Cardiac atrium fibroblast (primary cell): ENCODE results near the gene CDCA4. TPM values are rescaled to one million over a fixed set of nuclear protein-coding genes. Genes with fewer than 3 reads are reported as not detected.

Source experiments
- total RNA-seq: library from RNA; depleted of rRNA; stranded (reverse); fragments of >200 nt; gene quantifications from 2 replicates; pipeline ENCODE4 v1.2.3, GENCODE V29; 2015

Gene CDCA4
- total RNA-seq: 11.4 and 11.5 TPM in 2 replicates

DNA sequence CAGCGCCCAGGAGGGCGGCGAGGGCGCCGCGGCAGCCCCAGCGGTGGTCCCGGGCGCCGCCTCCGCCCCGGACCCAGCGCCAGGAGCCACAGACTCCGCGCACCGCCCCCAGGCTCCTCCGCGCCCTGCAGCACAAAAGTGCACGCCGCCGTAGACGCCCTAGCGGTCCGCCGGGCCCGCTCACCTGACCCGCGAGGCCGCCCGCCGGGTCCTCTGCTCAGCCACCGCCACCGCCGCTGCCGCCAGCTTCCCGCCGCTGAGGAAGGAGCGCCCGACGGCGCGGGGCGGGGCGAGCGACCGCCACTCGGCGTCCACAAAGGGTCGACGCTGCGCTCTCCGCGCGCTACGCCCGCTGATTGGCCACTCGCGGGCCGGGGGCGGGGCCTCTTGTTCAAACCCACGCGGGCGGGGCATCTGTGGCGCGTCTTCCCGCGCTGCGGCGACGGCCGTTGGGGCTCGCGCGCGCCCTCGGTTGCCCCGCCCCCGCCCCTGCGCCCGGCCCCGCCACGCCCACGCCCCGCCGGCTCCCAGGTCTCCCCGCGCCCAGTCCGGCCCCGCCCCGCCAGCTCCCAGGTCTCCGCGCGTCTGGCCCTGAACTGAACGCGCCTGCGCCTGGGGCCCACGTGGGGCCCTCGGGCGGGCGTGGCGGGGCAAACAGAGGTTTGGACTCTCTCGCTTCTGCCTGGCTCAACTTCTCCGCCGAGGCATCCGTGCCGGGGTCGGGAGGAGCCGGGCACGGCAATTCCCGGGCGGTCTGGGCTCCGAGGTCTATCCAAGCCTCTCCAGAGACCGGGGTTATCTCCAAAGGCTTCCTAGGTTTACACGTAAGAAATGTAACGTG is at the start of gene CDCA4:
Gene CDCA4, minus strand, starts transcription at position 269 of the 841 bp plus-strand sequence. CDS start 9,154 bp downstream, outside the sequence.

DNA sequence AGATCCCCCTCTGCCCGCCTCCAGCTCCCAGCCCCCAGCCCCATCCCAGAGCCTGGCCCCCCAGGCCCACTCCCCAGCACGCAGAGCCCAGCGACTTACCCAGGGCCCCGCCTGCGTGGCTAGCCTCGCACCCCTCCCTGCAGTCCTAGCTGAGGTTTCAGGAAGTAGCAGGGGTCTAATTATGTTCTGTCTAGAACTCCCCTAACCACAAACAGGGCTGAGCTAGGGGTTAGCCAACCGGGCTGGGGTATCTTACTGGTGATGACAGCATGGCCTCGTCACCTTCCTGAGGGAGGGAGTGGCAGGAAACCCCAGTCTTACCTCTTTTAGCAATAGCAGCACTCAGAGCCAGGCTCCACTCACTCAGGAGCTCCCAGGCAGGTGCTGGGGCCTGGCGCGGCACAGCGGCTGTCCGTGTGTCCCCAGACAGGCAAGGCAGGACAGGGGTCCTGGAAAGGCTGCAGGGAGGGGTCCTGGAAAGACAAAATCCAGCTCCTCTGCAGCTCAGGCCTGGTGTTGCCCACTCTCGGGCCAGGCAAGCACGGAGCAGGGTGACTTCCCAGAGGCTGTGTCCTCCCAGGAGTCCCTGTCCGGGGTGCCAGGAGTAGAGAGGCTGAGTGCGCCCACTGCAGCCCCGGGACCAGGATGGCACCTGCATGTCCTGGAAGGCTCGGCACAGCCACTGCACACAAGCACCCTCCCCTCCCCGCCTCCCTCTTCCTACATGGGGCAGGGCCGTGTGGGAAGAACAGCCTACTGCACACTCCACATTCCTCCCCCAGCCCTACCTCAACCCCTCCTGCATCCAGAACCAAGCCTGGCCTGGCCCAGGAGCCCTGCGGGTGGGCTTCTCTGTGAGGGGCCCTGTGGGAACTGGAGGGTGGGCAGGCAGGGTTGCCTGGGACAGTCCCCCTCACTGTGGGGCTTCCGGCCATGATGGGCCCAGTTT is 44.7 kb upstream of the CDCA4 start, which contains the start of gene GPR132:
Gene GPR132, minus strand, starts transcription at position 151 of the 949 bp plus-strand sequence. CDS start 10,010 bp downstream, outside the sequence.

DNA sequence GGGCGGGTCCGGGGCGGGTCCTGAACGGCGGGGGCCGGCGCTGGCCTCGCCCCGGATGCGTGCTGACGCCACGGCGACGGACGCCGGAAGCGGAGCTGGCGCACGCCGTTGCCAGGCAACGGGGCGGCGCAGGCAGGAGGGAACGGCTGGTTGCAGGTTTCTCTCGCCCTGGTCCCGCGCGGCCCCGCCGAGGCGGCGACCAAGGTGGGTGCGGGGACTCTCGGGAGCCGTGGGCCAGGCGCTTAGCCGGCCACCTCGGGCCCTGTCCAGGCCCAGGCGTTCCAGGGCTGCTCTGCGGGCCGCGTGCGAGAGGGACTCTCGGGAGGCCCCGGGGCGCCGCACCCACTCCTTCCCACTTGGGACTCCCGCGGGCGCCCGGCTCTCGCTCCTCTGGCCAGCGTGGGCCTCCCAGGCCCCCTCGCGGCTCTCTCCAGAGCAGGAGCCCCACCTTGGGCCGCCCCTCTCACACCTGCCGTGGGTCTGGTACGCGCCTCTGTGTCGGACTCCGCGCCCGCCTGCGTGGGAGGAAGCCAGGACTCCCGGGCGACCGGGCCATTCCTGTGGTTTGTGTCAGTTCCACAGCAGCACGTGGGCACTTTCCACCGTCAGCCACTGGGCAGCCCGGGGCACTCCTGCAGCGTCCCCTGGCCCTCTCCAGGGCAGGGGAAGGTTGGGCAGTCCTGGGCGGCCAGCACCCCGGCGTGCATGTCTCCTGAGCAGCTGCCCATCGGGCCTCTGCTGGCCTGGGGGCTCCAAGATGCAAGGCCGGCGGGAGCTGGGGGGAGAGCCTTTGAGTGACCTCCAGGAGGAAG is 35.0 kb downstream of the CDCA4 start, which contains the start of gene CLBA1:
Gene CLBA1, plus strand, starts transcription at position 114 of the 812 bp plus-strand sequence. Its CDS starts 644 bp downstream, at position 758.

DNA sequence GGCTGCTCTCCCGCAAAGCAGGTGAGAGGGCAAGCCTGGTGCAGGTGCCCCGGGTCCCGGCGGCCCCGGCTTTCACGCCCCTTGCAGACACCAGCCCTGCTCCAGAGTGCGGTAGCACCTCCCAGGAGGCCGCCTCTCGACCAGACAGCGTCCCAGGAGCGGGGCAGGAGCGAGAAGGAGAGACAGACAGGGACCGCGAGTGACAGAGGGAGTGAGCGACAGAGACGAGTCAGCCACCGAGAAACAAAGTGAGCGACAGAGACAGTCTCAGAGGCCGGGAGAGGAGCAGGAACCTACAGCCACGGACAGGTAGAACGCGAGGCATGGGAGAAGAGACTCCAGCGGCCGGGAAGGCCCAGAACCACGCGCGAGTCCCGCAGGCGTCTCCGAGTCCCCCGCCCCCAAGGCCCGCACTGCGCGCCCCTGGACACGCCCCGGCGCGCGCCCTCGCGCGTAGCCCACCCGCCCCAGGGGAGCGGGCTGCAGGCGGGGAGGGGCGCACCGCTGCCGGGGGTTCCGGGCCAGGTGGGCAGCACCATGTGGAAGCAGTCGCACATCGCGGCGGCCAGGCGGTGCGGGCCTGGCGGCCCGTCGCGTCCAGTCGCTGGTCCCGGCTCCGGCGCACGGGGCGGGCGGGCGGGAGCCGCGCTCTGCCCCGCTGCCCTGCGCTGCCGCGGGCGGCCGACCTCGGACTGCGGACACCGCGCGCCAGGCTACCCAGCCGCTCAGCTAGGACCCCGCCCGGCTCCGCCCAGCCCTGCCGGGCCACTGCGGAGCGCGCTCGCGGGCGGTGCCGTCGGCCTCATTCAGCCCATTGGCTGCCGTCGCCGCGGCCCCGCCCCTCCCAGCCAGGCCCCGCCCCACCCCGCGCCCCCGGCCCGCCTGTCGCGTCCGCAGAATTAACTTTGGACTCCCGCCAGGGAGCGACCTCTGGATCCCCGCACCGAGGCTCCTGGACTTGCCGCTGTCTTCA is 42.9 kb downstream of the CDCA4 start, which contains the start of gene AHNAK2:
Gene AHNAK2, minus strand, starts transcription at position 694 of the 973 bp plus-strand sequence. Its CDS starts 137 bp downstream, at position 557.

Other genes with a start within 250 kb of the CDCA4 start
- gene AKT1, start 225.3 kb downstream of the CDCA4 start, total RNA-seq: 115 and 128 TPM in 2 replicates
- 3.1 and 3.4 TPM in 2 replicates for gene ZBTB42, start 220.0 kb downstream of the CDCA4 start, total RNA-seq
- 17.5 and 17.8 TPM in 2 replicates for gene CEP170B, start 155.8 kb downstream of the CDCA4 start, total RNA-seq
- not detected in 2 replicates for gene PLD4, start 96.2 kb downstream of the CDCA4 start, total RNA-seq
- gene AHNAK2, start 42.7 kb downstream of the CDCA4 start, total RNA-seq: 28.5 and 28.7 TPM in 2 replicates
- 4.9 and 11.5 TPM in 2 replicates for gene CLBA1, start 35.3 kb downstream of the CDCA4 start, total RNA-seq
- gene GPR132, start 44.3 kb upstream of the CDCA4 start, total RNA-seq: not detected in 2 replicates
- 4.3 and 4.4 TPM in 2 replicates for gene JAG2, start 147.7 kb upstream of the CDCA4 start, total RNA-seq
- gene NUDT14, start 160.2 kb upstream of the CDCA4 start, total RNA-seq: 5.7 and 9.6 TPM in 2 replicates
- 48.7 and 53.6 TPM in 2 replicates for gene BTBD6, start 227.4 kb upstream of the CDCA4 start, total RNA-seq